ENCODE measurements around the gene ZNF654.

GRCh38 chr3:88057630-88058305 lies 1.3 kb upstream of the ZNF654 start:
- peak; percentile 19 for TF ChIP-seq CTCF (IDR thresholded peaks at IDR 0.05; ENCODE audit: low read length)
- no peak for TF ChIP-seq EZH2 (optimal IDR thresholded peaks at IDR 0.05; ENCODE audit: low read depth, low read length)
- TF ChIP-seq EZH2phosphoT487 (IDR thresholded peaks at IDR 0.05; ENCODE audit: low read length) = no peak

All from MM.1S (cell line).